Placental epithelial cell (primary cell): ENCODE results near the gene NGDN. TPM values are rescaled to one million over a fixed set of nuclear protein-coding genes. Genes with fewer than 3 reads are reported as not detected.

Experiments used
- total RNA-seq: library from RNA; depleted of rRNA; stranded (reverse); fragments of >200 nt; gene quantifications from 2 replicates; pipeline ENCODE4 v1.2.3, GENCODE V29; 2012

Gene NGDN
- total RNA-seq = 35.2 and 36.5 TPM in 2 replicates

DNA sequence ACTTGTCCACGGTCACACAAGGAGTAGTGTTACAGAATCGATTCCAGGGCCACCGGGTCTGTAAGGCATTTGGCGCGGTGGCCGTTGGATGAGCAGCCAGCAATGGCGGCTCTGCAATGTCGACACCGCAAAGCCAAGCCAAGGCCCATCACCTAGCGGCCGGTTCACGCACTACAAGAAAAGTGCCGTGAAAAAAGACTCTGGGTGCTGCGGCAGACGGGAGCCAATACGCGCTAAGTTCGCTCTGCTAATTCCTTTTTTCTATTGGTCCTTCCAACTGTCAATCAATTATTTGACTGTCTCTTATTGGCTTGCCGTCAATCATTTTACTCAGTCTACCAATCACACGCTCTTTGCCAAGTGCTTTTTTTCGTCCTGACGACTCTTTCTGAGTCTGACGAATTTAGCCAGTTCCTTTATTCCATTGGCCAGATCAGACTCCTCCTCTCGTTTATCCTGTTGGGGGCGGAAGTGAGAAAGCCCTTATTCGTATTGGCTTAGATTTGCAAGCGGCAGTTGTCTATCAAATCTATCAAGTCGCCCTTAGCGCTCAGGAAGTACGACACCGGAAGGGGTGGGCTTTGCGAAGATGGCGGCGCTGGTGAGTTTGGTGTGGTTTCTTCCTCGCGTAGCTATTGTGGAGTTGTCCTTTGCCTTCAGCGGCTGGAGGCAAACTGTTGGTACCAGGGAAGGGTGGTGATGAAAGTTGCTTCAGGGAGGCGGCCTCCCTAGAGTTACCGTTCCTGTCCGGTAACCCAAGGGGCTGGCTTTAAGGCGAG lies at the start of gene NGDN:
Gene NGDN, plus strand, starts transcription at position 577 of the 779 bp plus-strand sequence. Its CDS starts 13 bp downstream, at position 590.

DNA sequence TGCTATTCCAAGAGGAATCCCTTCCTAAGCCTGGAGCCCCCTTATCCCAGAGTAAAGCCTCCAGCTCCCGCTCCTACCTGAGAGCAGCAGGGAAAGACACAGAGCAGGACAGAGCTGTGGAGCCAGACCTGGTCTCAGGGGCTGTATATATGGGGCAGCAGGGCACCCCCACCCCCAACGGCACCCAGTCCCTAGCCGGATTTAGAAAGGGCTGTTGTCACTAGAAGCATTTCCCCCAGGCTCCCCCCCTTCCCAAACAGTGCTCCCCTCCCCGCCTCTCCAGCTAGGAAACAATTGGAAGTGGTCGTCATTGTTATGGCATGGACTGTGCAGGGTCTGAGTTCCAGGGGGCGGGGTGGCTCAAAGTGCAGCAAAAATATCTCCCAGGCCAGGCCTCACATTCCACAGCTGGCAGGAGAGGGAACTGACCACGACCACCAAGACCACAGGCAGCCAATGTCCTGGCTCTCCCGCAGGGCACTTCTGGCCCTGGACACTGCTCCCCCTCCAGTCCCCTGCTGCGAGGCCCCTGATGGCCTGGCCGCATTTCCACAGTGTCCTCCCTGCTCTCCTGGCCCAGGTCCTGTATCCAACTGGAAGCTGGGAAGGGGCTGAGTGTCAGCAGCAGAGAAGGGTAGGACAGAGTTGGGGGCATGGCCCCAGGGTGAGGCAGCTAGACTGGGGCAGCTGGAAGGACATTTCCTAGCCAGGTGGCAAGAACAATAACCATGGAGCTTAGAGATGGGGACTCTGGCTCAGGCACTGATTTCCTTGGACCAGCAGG lies 33.8 kb upstream of the NGDN start, which contains the start of gene MYH7:
Gene MYH7, minus strand, starts transcription at position 118 of the 784 bp plus-strand sequence. CDS start 1,928 bp downstream, outside the sequence.

Other genes with a start within 250 kb of the NGDN start
- not detected in 2 replicates for gene RNF212B, start 231.8 kb upstream of the NGDN start, total RNA-seq
- gene HOMEZ, start 183.6 kb upstream of the NGDN start, total RNA-seq = 9.4 and 12.6 TPM in 2 replicates
- 3.9 and 8.2 TPM in 2 replicates for gene PPP1R3E, start 166.8 kb upstream of the NGDN start, total RNA-seq
- gene BCL2L2, start 162.9 kb upstream of the NGDN start, total RNA-seq = 9.8 and 12.6 TPM in 2 replicates
- 34.1 and 58.1 TPM in 2 replicates for gene PABPN1, start 148.2 kb upstream of the NGDN start, total RNA-seq
- gene SLC22A17, start 116.8 kb upstream of the NGDN start, total RNA-seq = 22.0 and 46.3 TPM in 2 replicates
- 41.6 and 43.8 TPM in 2 replicates for gene EFS, start 104.5 kb upstream of the NGDN start, total RNA-seq
- gene IL25, start 96.9 kb upstream of the NGDN start, total RNA-seq = not detected in 2 replicates
- not detected in 2 replicates for gene CMTM5, start 92.7 kb upstream of the NGDN start, total RNA-seq
- not detected in 2 replicates for gene MYH6, start 61.4 kb upstream of the NGDN start, total RNA-seq
- gene MYH7, start 34.0 kb upstream of the NGDN start, total RNA-seq = not detected in 2 replicates
- 0.39 TPM in 1 of 2 replicates, not detected in the other for gene ZFHX2, start 82.1 kb downstream of the NGDN start, total RNA-seq
- gene THTPA, start 86.6 kb downstream of the NGDN start, total RNA-seq = 8.7 and 15.3 TPM in 2 replicates
- gene AP1G2, start 98.1 kb downstream of the NGDN start, total RNA-seq = 107 and 122 TPM in 2 replicates
- under 0.01 and 0.22 TPM in 2 replicates for gene JPH4, start 109.1 kb downstream of the NGDN start, total RNA-seq
- 82.9 and 146 TPM in 2 replicates for gene DHRS2, start 166.7 kb downstream of the NGDN start, total RNA-seq